ENCODE results near the gene SLC2A1. TPM values are rescaled to one million over a fixed set of nuclear protein-coding genes. Genes with fewer than 3 reads are reported as not detected.

Gene SLC2A1
- total RNA-seq, 4 donors from 2014 or later, result 238 to 883 (median 448) TPM

DNA sequence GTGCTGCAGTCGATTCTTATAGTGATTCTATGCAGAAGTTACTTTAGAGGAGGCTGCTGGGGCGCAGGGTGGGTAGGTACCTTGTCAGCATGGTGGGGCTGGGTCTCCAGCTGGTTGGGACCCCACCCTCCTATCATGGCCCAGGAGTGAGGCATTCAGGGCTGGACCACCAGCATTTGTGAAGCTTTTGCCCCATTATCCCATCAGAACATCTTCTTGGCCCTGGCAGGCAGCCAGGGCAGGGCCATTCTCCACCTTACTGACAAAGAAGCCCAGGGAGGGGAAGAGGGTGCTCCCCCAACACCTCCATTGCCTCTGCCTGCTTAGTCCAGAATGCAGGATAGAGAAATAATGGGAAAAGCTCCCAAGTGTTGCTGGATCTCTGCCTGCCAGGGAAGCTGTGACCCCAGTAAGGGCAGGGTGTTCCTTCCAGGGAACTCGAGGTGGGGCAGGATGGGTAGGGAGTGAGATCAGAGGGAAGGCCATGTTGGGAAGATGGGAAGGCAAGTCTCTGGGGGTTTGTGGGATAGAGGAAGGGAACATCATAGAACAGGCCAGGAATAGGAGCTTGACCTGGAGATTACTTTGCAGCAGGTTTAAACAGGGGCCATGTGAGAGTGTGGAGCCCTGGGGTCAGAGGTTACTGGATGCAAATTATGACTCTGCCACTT, 16.2 kb upstream of the SLC2A1 start:
- 68 to 77% methylated on average over 3 of the region's 3 CpGs for WGBS, 2 donors
- Histone ChIP-seq H3K27me3 (no peaks in the 10 kb centered on the region), H3K4me1 (no peaks in the 10 kb centered on the region), H3K4me3 (no peak overlapping the region), H3K9me3 (no peaks in the 10 kb centered on the region), H3K36me3 (no peaks in the 10 kb centered on the region), H3K27ac (no peak overlapping the region)
- TF ChIP-seq, protein P1, sequence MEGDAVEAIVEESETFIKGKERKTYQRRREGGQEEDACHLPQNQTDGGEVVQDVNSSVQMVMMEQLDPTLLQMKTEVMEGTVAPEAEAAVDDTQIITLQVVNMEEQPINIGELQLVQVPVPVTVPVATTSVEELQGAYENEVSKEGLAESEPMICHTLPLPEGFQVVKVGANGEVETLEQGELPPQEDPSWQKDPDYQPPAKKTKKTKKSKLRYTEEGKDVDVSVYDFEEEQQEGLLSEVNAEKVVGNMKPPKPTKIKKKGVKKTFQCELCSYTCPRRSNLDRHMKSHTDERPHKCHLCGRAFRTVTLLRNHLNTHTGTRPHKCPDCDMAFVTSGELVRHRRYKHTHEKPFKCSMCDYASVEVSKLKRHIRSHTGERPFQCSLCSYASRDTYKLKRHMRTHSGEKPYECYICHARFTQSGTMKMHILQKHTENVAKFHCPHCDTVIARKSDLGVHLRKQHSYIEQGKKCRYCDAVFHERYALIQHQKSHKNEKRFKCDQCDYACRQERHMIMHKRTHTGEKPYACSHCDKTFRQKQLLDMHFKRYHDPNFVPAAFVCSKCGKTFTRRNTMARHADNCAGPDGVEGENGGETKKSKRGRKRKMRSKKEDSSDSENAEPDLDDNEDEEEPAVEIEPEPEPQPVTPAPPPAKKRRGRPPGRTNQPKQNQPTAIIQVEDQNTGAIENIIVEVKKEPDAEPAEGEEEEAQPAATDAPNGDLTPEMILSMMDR (IDR thresholded peaks at IDR 0.05), result no peak
- no peak for TF ChIP-seq POLR2A (IDR thresholded peaks at IDR 0.05)
- no peak for DNase-seq
- intact Hi-C loops (cut with DNase I), result no loop called here

DNA sequence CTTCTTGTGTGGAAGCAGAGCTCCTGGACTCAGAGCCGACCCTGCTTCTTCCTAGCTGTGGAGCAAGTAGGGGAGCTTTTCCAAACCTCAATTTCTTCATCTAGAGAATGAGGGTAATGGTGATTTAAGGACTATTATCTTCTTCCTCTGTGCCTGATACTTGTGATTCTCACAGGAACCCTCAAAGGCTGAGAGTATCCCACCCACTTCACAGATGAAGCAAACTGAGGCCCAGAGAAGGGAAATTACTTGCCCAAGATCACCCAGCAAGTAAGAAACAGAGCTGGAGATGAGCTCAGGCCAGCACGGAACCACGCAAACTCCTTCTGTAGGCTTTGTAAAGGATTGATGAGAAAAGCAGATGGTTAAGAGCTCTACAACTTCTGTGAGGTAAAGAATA, 15.1 kb upstream of the SLC2A1 start:
- TF ChIP-seq, protein P1 (IDR thresholded peaks at IDR 0.05), result no peak
- no peak for TF ChIP-seq POLR2A (IDR thresholded peaks at IDR 0.05)
- 94 to 97% methylated on average over 3 of the region's 3 CpGs for WGBS, 2 donors
- no peak overlapping the region for H3K27ac ChIP-seq

DNA sequence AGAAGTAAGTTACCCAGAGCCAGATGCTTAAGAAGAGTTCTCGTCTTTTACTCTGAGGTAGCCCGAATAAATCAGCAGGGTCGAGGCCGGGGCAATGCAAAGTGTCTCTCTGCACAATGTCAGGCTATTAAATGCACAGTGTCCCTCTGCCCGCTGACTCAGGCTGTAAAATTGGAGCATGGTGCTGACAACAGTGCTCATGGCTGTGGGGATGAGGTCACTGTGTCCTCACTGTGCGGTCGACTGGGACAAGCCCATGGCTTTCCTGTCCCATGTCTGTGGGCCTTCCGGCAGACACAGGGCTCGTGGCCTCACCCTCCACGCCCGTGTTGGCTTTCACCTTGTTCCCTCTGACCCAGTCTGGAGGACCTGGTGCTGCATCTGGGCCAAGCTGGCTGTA, 14.6 kb upstream of the SLC2A1 start:
- no peak for DNase-seq
- intact Hi-C loops (cut with DNase I), result no loop called here
- TF ChIP-seq POLR2A (IDR thresholded peaks at IDR 0.05), result no peak
- TF ChIP-seq, protein P1 (IDR thresholded peaks at IDR 0.05), result no peak
- no peak overlapping the region for H3K27ac ChIP-seq
- no peaks in the 10 kb centered on the region for H3K9me3 ChIP-seq
- H3K36me3 ChIP-seq, result no peaks in the 10 kb centered on the region
- no peak overlapping the region for H3K4me3 ChIP-seq
- WGBS, 2 donors, result 81 to 86% methylated on average over 7 to 8 of the region's 11 CpGs
- H3K27me3 ChIP-seq, result no peaks in the 10 kb centered on the region
- no peaks in the 10 kb centered on the region for H3K4me1 ChIP-seq

More for the DNA sequence above, 15.1 kb upstream of the SLC2A1 start:
- Histone ChIP-seq H3K36me3 (no peaks in the 10 kb centered on the region), H3K4me1 (no peaks in the 10 kb centered on the region), H3K27me3 (no peaks in the 10 kb centered on the region), H3K9me3 (no peaks in the 10 kb centered on the region), H3K4me3 (no peak overlapping the region)
- DNase-seq, result no peak
- intact Hi-C loops (cut with DNase I), result no loop called here

DNA sequence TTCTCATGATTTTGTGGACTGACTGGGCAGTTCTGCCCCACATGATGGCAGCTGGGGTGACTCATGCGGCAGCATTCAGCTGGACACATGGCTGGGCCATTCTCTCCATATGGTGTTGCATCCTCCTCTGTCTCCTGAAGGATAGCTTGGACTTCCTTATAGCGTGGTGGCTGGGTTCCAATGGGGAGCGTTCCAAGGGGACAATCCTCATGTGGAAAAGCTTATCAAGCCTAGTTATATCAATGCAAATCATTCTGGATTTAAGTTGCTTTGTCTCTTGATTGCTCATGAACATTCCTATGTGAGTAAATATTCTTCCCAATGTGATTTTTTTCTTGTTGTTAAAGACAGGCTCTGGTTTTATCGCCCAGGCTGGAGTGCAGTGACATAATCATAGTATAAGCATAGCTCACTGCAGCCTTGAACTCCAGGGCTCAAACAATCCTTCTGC, 13.2 kb upstream of the SLC2A1 start:
- WGBS, 2 donors, result 63 to 79% methylated on average over 4 of the region's 4 CpGs
- intact Hi-C loops (cut with DNase I), result no loop called here
- Histone ChIP-seq H3K27ac (no peak overlapping the region), H3K4me1 (peaks cover 0 to 10% (median 2%) of the 10 kb centered on the region in 3 donors), H3K4me3 (no peak overlapping the region), H3K9me3 (no peaks in the 10 kb centered on the region), H3K27me3 (no peaks in the 10 kb centered on the region), H3K36me3 (no peaks in the 10 kb centered on the region)
- no peak for DNase-seq
- TF ChIP-seq, protein P1 (IDR thresholded peaks at IDR 0.05), result no peak
- TF ChIP-seq POLR2A (IDR thresholded peaks at IDR 0.05), result no peak

DNA sequence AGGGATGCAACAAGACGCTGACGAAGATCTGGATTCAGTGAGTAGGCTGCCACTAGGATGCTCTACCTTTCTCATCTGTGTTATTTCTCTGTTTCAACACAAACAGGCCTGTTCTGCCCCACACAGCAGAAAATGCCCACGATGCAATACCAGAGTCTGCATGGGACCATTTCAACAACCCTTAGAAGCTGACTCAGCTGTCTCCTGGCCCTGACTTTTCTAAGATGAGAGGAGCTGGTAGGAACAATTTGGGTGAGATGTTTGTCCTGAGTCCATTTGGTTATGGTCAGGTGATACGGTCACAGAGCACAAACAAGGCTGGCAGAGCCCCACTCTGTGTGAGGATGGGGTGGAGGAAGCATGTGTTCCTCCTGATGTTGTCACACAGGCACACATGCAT, 11.5 kb upstream of the SLC2A1 start:
- WGBS, 2 donors, result 93 to 96% methylated on average over 4 of the region's 4 CpGs
- intact Hi-C loops (cut with DNase I), result no loop called here
- no peak for DNase-seq
- Histone ChIP-seq H3K9me3 (no peaks in the 10 kb centered on the region), H3K27me3 (no peaks in the 10 kb centered on the region), H3K27ac (no peak overlapping the region), H3K36me3 (no peaks in the 10 kb centered on the region), H3K4me1 (peaks cover 6 to 27% (median 8%) of the 10 kb centered on the region in 3 donors), H3K4me3 (no peak overlapping the region)
- TF ChIP-seq, protein P1 (IDR thresholded peaks at IDR 0.05), result no peak
- no peak for TF ChIP-seq POLR2A (IDR thresholded peaks at IDR 0.05)
